GM21786 (cell line): ENCODE measurements around the gene RNF149.
"Not testable (repeated sequence)": the region's sequence is repeated elsewhere in the genome, so short reads cannot be mapped to it uniquely, and the experiment has no call there.

Source experiments
- ATAC-seq: cut with Tn5 transposase; IDR thresholded peaks from one replicate; pipeline ENCODE4 v1.9.1; 2021; ENCODE audit not compliant: unreplicated experiment

Gene RNF149

GRCh38 chr2:101263377-101263800 is 45.1 kb downstream of the RNF149 start:
- no peak for ATAC-seq

GRCh38 chr2:101262142-101262541 is 46.4 kb downstream of the RNF149 start:
- no peak for ATAC-seq

- no peak for ATAC-seq
Observed at GRCh38 chr2:101258804-101259203, 49.7 kb downstream of the RNF149 start.

- no peak for ATAC-seq
Observed at GRCh38 chr2:101256316-101256715, 52.2 kb downstream of the RNF149 start.

- no peak for ATAC-seq
Observed at GRCh38 chr2:101255501-101255900, 53.0 kb downstream of the RNF149 start.

- no peak for ATAC-seq
Observed at GRCh38 chr2:101253703-101254450, 54.6 kb downstream of the RNF149 start.

GRCh38 chr2:101253013-101253702 is 55.3 kb downstream of the RNF149 start:
- ATAC-seq, result peak; percentile 44

- peak; percentile 82 for ATAC-seq
Observed at GRCh38 chr2:101252408-101253012, 56.0 kb downstream of the RNF149 start, which contains the start of gene CNOT11. Gene CNOT11 (plus strand): TSS chr2:101252886. CDS start chr2:101252965, 79 bp downstream.

- ATAC-seq, result peak; percentile 41
Observed at GRCh38 chr2:101251844-101252407, 56.6 kb downstream of the RNF149 start.

- not testable (repeated sequence) for ATAC-seq
Observed at GRCh38 chr2:101251246-101251781, 57.2 kb downstream of the RNF149 start.

- no peak for ATAC-seq
Observed at GRCh38 chr2:101249826-101250225, 58.7 kb downstream of the RNF149 start.

GRCh38 chr2:101248756-101249155 is 59.7 kb downstream of the RNF149 start:
- ATAC-seq, result not testable (repeated sequence)

- ATAC-seq, result not testable (repeated sequence)
Observed at GRCh38 chr2:101245468-101245867, 63.0 kb downstream of the RNF149 start.

GRCh38 chr2:101244899-101245298 is 63.6 kb downstream of the RNF149 start:
- not testable (repeated sequence) for ATAC-seq

- ATAC-seq, result not testable (repeated sequence)
Observed at GRCh38 chr2:101244373-101244772, 64.1 kb downstream of the RNF149 start.

- ATAC-seq, result no peak
Observed at GRCh38 chr2:101241158-101241557, 67.3 kb downstream of the RNF149 start.

- not testable (repeated sequence) for ATAC-seq
Observed at GRCh38 chr2:101240694-101241093, 67.8 kb downstream of the RNF149 start.

GRCh38 chr2:101239760-101240118 is 68.8 kb downstream of the RNF149 start:
- not testable (repeated sequence) for ATAC-seq

- ATAC-seq, result no peak
Observed at GRCh38 chr2:101238930-101239759, 69.4 kb downstream of the RNF149 start.

GRCh38 chr2:101237944-101238343 is 70.6 kb downstream of the RNF149 start:
- not testable (repeated sequence) for ATAC-seq
